Trophoblast cell (in vitro differentiated cells and primary cell): Measurements from ENCODE around the gene PKMYT1.

Source experiments
- DNase-seq, 2 donors: peaks; one replicate each; pipeline ENCODE4 v3.0.0-alpha.2; 2016
- H2AFZ ChIP-seq: 2 replicates; pipeline ENCODE4 v1.6.1; 2013; ENCODE audit warnings: low read length, moderate library complexity, mild to moderate bottlenecking; ENCODE audit not compliant: insufficient read depth, poor library complexity
- H2AK5ac ChIP-seq: 2 replicates; pipeline ENCODE4 v1.6.1; 2013; ENCODE audit warnings: mild to moderate bottlenecking, low read length
- H2BK120ac ChIP-seq: 2 replicates; pipeline ENCODE4 v1.6.1; 2013; ENCODE audit warnings: low read length, mild to moderate bottlenecking, moderate library complexity; ENCODE audit not compliant: insufficient read depth, poor library complexity
- H2BK12ac ChIP-seq: 2 replicates; pipeline ENCODE4 v1.6.1; 2013; ENCODE audit warnings: mild to moderate bottlenecking, low read length, moderate library complexity
- H2BK5ac ChIP-seq: 2 replicates; pipeline ENCODE4 v1.6.1; 2013; ENCODE audit warnings: low read length, low read depth, moderate library complexity, mild to moderate bottlenecking; ENCODE audit not compliant: poor library complexity
- H3K14ac ChIP-seq: 2 replicates; pipeline ENCODE4 v1.6.1; 2013; ENCODE audit warnings: mild to moderate bottlenecking, low read length
- H3K18ac ChIP-seq: 2 replicates; pipeline ENCODE4 v1.6.1; 2013; ENCODE audit warnings: mild to moderate bottlenecking, low read length
- H3K23ac ChIP-seq: 2 replicates; pipeline ENCODE4 v1.6.1; 2013; ENCODE audit warnings: low read length
- H3K27ac ChIP-seq: 2 replicates; pipeline ENCODE4 v1.5.1; 2013; ENCODE audit warnings: low read depth, mild to moderate bottlenecking, inconsistent platforms, low read length, moderate library complexity
- H3K27me3 ChIP-seq: 2 replicates; pipeline ENCODE4 v1.6.1; 2013; ENCODE audit warnings: inconsistent platforms, mild to moderate bottlenecking, low read length, moderate library complexity; ENCODE audit not compliant: insufficient read depth
- H3K36me3 ChIP-seq, 2 experiments: 1 replicate in 1 of 2; 2 replicates in 1 of 2; pipeline ENCODE4 v1.6.1; 2013; ENCODE audit warnings: low read length in 2 of 2, mild to moderate bottlenecking in 2 of 2, moderate library complexity in 1 of 2; ENCODE audit not compliant: insufficient read depth in 2 of 2, control insufficient read depth in 1 of 2
- H3K4ac ChIP-seq: 2 replicates; pipeline ENCODE4 v1.6.1; 2013; ENCODE audit warnings: low read depth, mild to moderate bottlenecking, low read length, moderate library complexity
- H3K4me1 ChIP-seq, 2 experiments: 1 replicate in 1 of 2; 2 replicates in 1 of 2; pipeline ENCODE4 v1.6.1; 2013; ENCODE audit warnings: low read length in 2 of 2, mild to moderate bottlenecking in 2 of 2, moderate library complexity in 1 of 2; ENCODE audit not compliant: insufficient read depth in 2 of 2, control insufficient read depth in 1 of 2
- H3K4me2 ChIP-seq: 2 replicates; pipeline ENCODE4 v1.6.1; 2013; ENCODE audit warnings: inconsistent platforms, mild to moderate bottlenecking, low read length, moderate library complexity
- H3K4me3 ChIP-seq: 2 replicates; pipeline ENCODE4 v1.5.1; 2013; ENCODE audit warnings: mild to moderate bottlenecking, low read depth, low read length, inconsistent platforms
- H3K79me1 ChIP-seq: one replicate; pipeline ENCODE4 v1.6.1; 2013; ENCODE audit warnings: low read length
- H3K79me2 ChIP-seq: 2 replicates; pipeline ENCODE4 v1.6.1; 2013; ENCODE audit warnings: low read length, mild to moderate bottlenecking; ENCODE audit not compliant: control insufficient read depth, insufficient read depth, poor library complexity
- H3K9ac ChIP-seq: 2 replicates; pipeline ENCODE4 v1.6.1; 2013; ENCODE audit warnings: mild to moderate bottlenecking, low read length
- H3K9me3 ChIP-seq: 2 replicates; pipeline ENCODE4 v1.6.1; 2013; ENCODE audit warnings: low read depth, mild to moderate bottlenecking, control low read depth, inconsistent platforms, low read length; ENCODE audit not compliant: insufficient read depth
- H4K12ac ChIP-seq: 2 replicates; pipeline ENCODE4 v1.6.1; 2013; ENCODE audit warnings: low read depth, mild to moderate bottlenecking, low read length, moderate library complexity
- H4K8ac ChIP-seq: 2 replicates; pipeline ENCODE4 v1.6.1; 2013; ENCODE audit warnings: low read depth, mild to moderate bottlenecking, low read length, moderate library complexity
- H4K91ac ChIP-seq: one replicate; pipeline ENCODE4 v1.6.1; 2013; ENCODE audit warnings: low read depth, mild to moderate bottlenecking, low read length, moderate library complexity
- WGBS: extraction: QIAGEN DNeasy Blood & Tissue Kit; methylation state at CpG from one replicate; pipeline ENCODE4 v1.1.7; 2013; ENCODE audit warnings: missing lambda C conversion rate; ENCODE audit not compliant: insufficient read length, insufficient coverage; ENCODE audit errors: extremely low coverage; 5-methylcytosine and 5-hydroxymethylcytosine counted together

Gene PKMYT1

GRCh38 chr16:3022684-3023414 lies 42.6 kb upstream of the PKMYT1 start:
- Histone ChIP-seq H3K4me3 (peak overlapping the region; percentile 75), H3K4ac (peak overlapping the region; percentile 83), H3K23ac (no peak overlapping the region), H3K36me3 (peaks cover 33 to 36% of the 10 kb centered on the region in 2 experiments), H3K9me3 (no peaks in the 10 kb centered on the region), H2BK120ac (peak overlapping the region; percentile 74), H4K12ac (peak overlapping the region; percentile 82), H2BK5ac (peak overlapping the region; percentile 96), H2AK5ac (peak overlapping the region; percentile 80), H3K9ac (peak overlapping the region; percentile 61), H3K27me3 (no peaks in the 10 kb centered on the region), H3K18ac (peak overlapping the region; percentile 96), H2AFZ (peak overlapping the region; percentile 65), H3K27ac (peak overlapping the region; percentile 100), H4K91ac (peak overlapping the region; percentile 97), H3K14ac (peak overlapping the region; percentile 97), H3K4me1 (peaks cover 18 to 20% of the 10 kb centered on the region in 2 experiments), H3K79me2 (peaks cover 26% of the 10 kb centered on the region), H3K79me1 (peaks cover 38% of the 10 kb centered on the region), H2BK12ac (peak overlapping the region; percentile 81), H4K8ac (peak overlapping the region; percentile 82), H3K4me2 (peak overlapping the region; percentile 80)
- no CpG with 5 or more reads among the region's 8 CpGs for WGBS
- no peak for DNase-seq

- peak; percentile 92 to 93 for DNase-seq
- peak overlapping the region; percentile 89 for H3K9ac ChIP-seq
- peak overlapping the region; percentile 59 for H2AK5ac ChIP-seq
- no peaks in the 10 kb centered on the region for H3K9me3 ChIP-seq
- no peak overlapping the region for H3K23ac ChIP-seq
- peak overlapping the region; percentile 17 for H2AFZ ChIP-seq
- peak overlapping the region; percentile 81 for H2BK12ac ChIP-seq
- peak overlapping the region; percentile 97 for H3K14ac ChIP-seq
- peak overlapping the region; percentile 80 for H3K4me2 ChIP-seq
- peak overlapping the region; percentile 97 for H4K91ac ChIP-seq
- peak overlapping the region; percentile 85 for H3K4ac ChIP-seq
- peak overlapping the region; percentile 92 for H3K4me3 ChIP-seq
- peak overlapping the region; percentile 100 for H3K27ac ChIP-seq
- peak overlapping the region; percentile 82 for H4K12ac ChIP-seq
- peak overlapping the region; percentile 98 for H2BK5ac ChIP-seq
- H3K4me1 ChIP-seq, result peaks cover 17 to 18% of the 10 kb centered on the region in 2 experiments
- peaks cover 31% of the 10 kb centered on the region for H3K79me2 ChIP-seq
- H3K18ac ChIP-seq, result peak overlapping the region; percentile 96
- WGBS, result no CpG with 5 or more reads among the region's 8 CpGs
- no peaks in the 10 kb centered on the region for H3K27me3 ChIP-seq
- peaks cover 44% of the 10 kb centered on the region for H3K79me1 ChIP-seq
- H4K8ac ChIP-seq, result peak overlapping the region; percentile 90
- H3K36me3 ChIP-seq, result peaks cover 31 to 33% of the 10 kb centered on the region in 2 experiments
- H2BK120ac ChIP-seq, result peak overlapping the region; percentile 95
Measured at GRCh38 chr16:3022208-3022683, 42.0 kb upstream of the PKMYT1 start.

GRCh38 chr16:3021449-3022207 lies 41.4 kb upstream of the PKMYT1 start:
- H3K79me2 ChIP-seq, result peaks cover 36% of the 10 kb centered on the region
- H2AK5ac ChIP-seq, result peak overlapping the region; percentile 16
- H3K4me2 ChIP-seq, result peak overlapping the region; percentile 80
- peak overlapping the region; percentile 98 for H2BK5ac ChIP-seq
- H3K27ac ChIP-seq, result peak overlapping the region; percentile 100
- H2AFZ ChIP-seq, result peak overlapping the region; percentile 33
- H3K79me1 ChIP-seq, result peaks cover 48% of the 10 kb centered on the region
- peak; percentile 84 to 86 for DNase-seq
- peaks cover 24 to 27% of the 10 kb centered on the region in 2 experiments for H3K36me3 ChIP-seq
- peak overlapping the region; percentile 73 for H3K14ac ChIP-seq
- peak overlapping the region; percentile 95 for H4K91ac ChIP-seq
- no peaks in the 10 kb centered on the region for H3K9me3 ChIP-seq
- peak overlapping the region; percentile 34 for H4K12ac ChIP-seq
- peak overlapping the region; percentile 93 for H3K18ac ChIP-seq
- peak overlapping the region; percentile 92 for H3K4me3 ChIP-seq
- peak overlapping the region; percentile 70 for H2BK12ac ChIP-seq
- peak overlapping the region; percentile 89 for H3K9ac ChIP-seq
- no CpG with 5 or more reads among the region's 25 CpGs for WGBS
- H3K4ac ChIP-seq, result peak overlapping the region; percentile 85
- H4K8ac ChIP-seq, result peak overlapping the region; percentile 90
- peaks cover 17 to 18% of the 10 kb centered on the region in 2 experiments for H3K4me1 ChIP-seq
- H3K23ac ChIP-seq, result no peak overlapping the region
- H2BK120ac ChIP-seq, result peak overlapping the region; percentile 95
- H3K27me3 ChIP-seq, result no peaks in the 10 kb centered on the region
